GM10266 (cell line): ENCODE measurements around the gene CELF5.
"Not testable (repeated sequence)": the region's sequence is repeated elsewhere in the genome, so short reads cannot be mapped to it uniquely, and the experiment has no call there.

Experiments used
- DNase-seq: peaks from one replicate; pipeline ENCODE4 v3.0.0; 2012; ENCODE audit errors: extremely low spot score
- TF ChIP-seq, protein P1 (sequence below): IDR thresholded peaks from 2 replicates; pipeline ENCODE4 v1.5.1; 2012; ENCODE audit warnings: mild to moderate bottlenecking, low read depth; ENCODE audit not compliant: control insufficient read depth, insufficient read depth; ENCODE audit errors: missing control alignments

CELF5 gene

DNA sequence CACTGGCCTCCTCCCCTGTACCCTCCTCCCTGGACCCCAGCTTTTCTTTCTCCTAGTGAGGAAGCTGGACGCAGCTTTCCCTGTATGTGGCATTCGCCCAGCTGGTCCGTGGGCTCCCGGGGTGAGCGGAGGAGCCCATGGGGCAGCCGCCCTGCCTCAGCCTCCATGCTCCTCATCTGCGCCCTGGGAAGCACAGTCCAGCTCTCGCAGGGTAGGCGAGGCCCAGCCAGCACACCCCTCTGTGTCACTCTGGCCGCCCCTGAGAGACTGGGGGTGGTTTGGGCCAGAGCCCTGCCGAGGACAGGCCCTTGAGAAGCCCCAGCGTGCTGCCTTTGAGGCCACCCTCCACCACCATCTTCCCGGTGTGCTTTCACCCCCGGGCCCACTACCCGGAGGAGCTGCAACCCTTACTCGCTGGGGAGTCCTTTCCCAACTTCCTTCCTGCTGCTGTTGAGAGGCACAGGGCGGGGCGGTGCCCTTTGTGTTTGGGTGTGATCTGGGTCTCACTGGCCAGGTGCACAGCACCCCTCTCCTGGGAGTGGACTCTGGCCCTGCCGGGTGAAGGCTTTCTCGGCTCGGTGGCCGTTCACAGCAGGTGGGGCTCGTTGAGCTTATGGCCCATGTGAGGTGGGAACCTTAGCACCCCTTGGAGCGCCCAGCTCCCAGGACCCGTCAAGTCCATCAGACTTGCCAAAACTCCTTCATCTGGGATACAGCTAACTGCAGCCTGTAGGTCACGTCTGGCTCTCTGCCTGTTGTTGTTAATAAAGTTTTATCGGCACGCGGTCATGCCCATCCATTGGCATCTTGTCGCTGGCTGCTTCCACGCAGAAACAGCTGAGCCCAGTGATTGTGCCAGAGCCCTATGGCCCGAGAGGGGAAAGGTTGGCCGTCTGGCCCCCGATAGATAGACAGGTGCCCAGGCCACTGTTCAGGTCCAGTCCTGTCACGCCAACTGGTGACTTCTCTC, 35.5 kb upstream of the CELF5 start:
- TF ChIP-seq, protein P1, sequence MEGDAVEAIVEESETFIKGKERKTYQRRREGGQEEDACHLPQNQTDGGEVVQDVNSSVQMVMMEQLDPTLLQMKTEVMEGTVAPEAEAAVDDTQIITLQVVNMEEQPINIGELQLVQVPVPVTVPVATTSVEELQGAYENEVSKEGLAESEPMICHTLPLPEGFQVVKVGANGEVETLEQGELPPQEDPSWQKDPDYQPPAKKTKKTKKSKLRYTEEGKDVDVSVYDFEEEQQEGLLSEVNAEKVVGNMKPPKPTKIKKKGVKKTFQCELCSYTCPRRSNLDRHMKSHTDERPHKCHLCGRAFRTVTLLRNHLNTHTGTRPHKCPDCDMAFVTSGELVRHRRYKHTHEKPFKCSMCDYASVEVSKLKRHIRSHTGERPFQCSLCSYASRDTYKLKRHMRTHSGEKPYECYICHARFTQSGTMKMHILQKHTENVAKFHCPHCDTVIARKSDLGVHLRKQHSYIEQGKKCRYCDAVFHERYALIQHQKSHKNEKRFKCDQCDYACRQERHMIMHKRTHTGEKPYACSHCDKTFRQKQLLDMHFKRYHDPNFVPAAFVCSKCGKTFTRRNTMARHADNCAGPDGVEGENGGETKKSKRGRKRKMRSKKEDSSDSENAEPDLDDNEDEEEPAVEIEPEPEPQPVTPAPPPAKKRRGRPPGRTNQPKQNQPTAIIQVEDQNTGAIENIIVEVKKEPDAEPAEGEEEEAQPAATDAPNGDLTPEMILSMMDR, result no peak
- DNase-seq, result no peak

DNA sequence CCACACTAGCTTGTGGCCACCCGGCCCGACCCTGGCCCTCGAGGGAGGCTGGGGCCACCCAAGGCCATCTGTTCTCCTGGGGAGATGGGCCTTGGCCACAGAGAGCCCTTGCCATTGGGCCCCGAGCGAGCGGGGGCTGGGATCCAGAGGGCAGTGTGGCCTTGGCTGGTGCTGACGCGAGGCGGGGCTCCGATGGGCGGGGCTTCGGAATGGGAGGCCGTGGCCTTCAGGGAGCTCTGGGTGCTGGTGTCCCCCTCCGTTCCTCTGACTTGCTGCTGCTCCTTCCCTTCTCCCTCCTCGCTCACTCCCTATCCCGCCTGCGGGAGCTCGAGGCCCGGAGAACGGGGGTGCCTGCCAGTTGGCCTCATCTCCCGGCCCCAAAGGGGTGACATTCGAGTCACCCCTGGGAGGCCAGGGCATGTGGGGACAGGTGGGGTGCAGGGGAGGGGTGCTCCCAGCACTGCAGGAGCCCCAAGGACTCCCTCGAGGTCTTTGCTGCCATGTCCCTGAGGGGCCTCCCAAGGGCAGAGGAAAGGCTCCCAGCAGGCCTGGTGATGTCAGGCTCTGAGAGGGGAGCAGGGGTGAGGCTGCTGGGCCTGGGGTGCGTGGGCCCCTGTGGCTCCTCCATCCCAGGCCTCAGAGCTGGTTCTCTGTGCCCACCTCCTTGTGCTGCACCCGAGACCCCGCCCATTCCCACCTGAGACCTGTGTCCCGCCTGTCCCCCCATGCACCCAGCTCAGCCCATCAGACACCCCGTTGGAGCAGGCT, 34.6 kb upstream of the CELF5 start:
- DNase-seq, result no peak
- TF ChIP-seq, protein P1, result no peak

DNA sequence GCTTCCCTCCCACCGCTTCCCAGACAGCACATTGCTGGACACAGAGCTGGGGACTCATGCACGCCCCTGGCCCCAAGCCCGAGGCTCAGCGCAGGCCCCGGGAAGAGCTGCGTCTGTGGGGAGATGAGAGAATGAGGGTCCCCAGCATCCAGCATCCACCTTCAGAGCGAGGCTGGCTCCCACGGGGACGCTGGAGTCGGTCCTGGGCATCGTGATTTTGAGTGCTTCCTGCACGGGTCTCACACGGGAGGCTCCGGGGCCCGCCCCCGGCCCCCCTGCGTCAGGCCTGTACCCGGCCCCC, 34.0 kb upstream of the CELF5 start:
- no peak for DNase-seq
- TF ChIP-seq, protein P1, result no peak

DNA sequence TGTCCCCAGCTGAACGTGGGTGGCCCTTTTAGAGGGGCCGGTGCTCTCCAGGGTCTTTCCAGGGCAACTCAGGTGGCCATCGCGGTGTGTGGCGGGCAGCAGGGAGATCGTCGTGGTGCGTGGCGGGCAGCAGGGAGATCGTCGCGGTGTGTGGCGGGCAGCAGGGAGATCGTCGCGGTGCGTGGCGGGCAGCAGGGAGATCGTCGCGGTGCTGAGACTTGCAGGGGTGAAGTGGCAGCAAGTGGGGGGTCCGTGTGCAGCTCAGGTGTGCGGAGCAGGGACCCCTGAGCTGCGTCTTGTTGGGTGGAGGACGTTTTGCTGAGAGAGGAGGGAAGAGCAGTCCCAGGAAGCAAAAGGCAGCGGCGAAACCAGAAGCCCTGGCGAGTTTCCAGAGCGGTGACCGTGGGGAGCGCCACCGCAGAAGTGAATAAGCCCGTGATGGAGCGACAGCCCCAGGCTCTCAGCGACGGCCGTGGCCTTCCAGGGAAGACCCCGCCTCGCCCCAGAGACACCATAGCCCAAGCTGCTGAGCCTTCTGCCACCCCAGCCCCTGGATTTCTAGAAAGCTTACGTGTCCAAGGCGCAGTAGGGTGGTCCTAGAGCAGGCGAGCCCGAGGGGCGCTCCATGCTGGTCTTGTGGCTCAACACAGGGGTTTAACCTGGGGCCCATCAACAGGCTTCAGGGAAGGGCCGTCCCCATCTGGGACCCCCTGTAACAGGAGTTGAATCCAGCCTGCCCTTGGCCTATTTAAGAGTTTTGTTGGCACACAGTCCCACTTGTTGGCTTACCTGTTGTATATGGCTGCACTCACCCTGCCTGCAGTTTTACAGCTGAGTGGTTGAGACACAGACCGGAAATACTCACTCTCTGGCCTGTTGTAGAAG, 33.3 kb upstream of the CELF5 start:
- TF ChIP-seq, protein P1, result no peak
- no peak for DNase-seq

DNA sequence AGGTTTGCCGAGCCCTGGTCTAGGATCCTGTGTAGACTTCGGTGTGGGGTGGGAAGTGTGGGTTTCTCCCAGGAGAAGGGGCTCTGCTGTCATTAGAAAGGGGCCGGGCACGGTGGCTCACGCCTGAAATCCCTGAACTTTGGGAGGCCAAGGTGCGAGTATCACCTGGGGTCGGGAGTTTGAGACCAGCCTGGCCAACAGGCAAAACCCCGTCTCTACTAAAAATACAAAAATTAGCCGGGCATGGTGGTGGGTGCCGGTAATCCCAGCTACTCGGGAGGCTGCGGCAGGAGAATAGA, 32.7 kb upstream of the CELF5 start:
- DNase-seq, result not testable (repeated sequence)

DNA sequence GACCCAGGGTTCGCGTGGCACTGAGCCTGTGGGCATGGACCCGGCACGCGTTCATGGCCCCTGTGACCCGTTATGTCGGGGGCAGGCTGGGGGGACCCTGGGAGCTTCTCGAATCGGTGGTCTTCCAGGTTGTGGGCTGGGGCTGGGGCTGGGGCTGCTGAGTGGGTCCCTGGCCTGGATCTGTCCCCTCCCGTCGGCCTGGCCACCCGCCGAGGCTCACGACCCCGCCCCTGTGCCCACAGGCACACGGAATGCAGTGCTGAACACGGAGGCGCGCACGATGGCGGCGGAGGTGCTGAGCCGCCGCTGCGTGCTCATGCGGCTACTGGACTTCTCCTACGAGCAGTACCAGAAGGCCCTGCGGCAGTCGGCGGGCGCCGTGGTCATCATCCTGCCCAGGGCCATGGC, 32.2 kb upstream of the CELF5 start:
- TF ChIP-seq, protein P1, result no peak
- DNase-seq, result no peak

DNA sequence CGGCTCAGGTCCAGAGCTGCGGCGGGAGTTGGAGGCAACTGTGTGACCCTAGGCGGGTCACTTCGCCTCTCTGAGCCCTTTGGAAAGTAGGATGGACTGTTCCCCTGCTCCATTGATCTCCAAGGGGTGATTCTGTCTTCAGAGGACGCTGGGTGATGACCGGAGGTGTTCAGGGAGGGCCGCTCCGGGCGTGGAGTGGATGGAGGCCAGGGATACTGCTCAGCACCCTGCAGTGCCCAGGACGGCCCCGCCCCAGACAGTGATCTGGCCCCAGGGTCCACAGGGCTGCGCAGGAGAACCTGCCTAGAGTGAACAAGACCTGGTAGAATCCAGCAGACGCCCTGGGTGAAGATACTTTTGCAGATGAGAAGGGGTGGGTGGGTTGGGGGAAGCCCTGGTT, 31.8 kb upstream of the CELF5 start:
- no peak for DNase-seq
- TF ChIP-seq, protein P1, result no peak
